T-helper 17 cell (primary cell): ENCODE data around the gene BET1. TPM values are rescaled to one million over a fixed set of nuclear protein-coding genes. Genes with fewer than 3 reads are reported as not detected.
A peak's percentile ranks its signal among the peaks of the same experiment; 100 is the strongest.

ENCODE experiments used
- ATAC-seq: fragments of 150-1000 bp; cut with Tn5 transposase; 2 replicates; pipeline ENCODE4 v1.10.0; 2021; ENCODE audit warnings: mild to moderate bottlenecking, moderate library complexity
- DNase-seq, 3 donors: peaks; one replicate each; pipeline versions ENCODE4 v3.0.0 to v3.0.0-alpha.2; 2020 to 2021
- H3K9me3 ChIP-seq: one replicate; pipeline ENCODE4 v1.7.0; 2013; ENCODE audit warnings: low read length, mild to moderate bottlenecking; ENCODE audit not compliant: control insufficient read depth, poor library complexity, severe bottlenecking
- H3K27ac Mint-ChIP-seq: one replicate; pipeline ENCODE4 v1.8.0; 2022; ENCODE audit warnings: mild to moderate bottlenecking, moderate library complexity, mixed read lengths
- H3K27me3 Mint-ChIP-seq: one replicate; pipeline ENCODE4 v1.8.0; 2022; ENCODE audit warnings: mixed read lengths
- H3K36me3 Mint-ChIP-seq: one replicate; pipeline ENCODE4 v1.8.0; 2022; ENCODE audit warnings: low read depth, mixed read lengths
- H3K4me1 Mint-ChIP-seq: one replicate; pipeline ENCODE4 v1.8.0; 2022; ENCODE audit warnings: mild to moderate bottlenecking, mixed read lengths
- H3K4me3 Mint-ChIP-seq: one replicate; pipeline ENCODE4 v1.8.0; 2022; ENCODE audit warnings: mild to moderate bottlenecking, moderate library complexity, mixed read lengths
- total RNA-seq, 4 donors: library from RNA in 2 of 4; stranded (reverse) in 2 of 4; gene quantifications; one replicate each; pipeline ENCODE4 v1.2.3 and lab custom pipeline; 2022 to 2026

BET1 gene, protein sequence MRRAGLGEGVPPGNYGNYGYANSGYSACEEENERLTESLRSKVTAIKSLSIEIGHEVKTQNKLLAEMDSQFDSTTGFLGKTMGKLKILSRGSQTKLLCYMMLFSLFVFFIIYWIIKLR
- total RNA-seq (10 to 100 TPM; 12.3 to 18.0 TPM), total RNA-seq (lab: John Stamatoyannopoulos, UW) (11.2 to 28.2 reads per million in 2 donors)

DNA sequence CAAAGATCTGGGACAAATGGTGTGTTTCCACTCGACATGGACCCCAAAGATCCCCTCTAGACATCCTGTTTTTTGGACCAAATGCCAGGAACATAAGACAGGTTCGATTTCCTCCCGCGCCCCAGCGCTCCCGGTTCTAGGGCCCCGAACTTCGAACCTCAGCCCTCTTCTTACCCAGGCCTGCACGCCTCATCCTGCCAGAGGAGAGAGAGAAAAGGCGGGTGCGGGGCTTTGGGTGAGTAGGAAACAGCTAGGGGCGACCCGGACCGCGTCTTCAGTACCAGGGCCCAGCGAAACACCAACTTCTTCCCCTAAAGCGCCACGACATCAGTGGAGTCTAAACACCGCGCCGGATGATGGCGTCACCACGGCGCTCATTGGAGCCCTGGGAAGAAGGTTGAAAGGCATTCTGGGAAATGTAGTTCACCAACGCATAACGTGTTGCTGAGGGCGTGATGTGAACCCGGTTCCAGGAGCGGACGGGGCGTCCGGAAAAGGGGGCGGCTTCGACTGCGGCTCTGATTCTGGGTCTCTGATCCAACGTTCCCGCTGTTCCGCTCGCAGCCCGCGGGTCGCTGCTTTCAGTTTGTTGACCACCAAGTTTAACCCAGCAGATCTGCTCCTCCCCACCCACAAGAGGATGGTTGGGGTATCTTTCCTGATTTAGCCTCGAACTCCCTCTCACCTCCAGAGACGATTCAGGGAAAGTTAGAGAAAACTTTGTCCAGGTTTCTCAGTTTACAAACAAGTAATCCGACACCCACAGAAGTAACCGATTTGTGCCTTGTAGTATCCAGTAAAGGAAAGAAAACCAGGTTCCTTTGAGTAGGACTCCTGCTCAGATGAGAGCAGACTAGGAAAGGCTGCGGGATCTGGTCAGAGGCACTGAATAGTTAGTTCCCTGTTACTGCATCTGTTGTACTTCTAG lies at the start of gene BET1:
TSS of gene BET1 (minus strand) at position 332 of the 928 bp plus-strand sequence. CDS start at position 193, 139 bp downstream.
- peaks cover 34% of the 10 kb centered on the region for H3K4me1 Mint-ChIP-seq
- ATAC-seq (peak; percentile 98), DNase-seq (peak; percentile 82 to 88 (median 84))
- peak within 1 kb of the TSS; percentile 99 for H3K4me3 Mint-ChIP-seq
- H3K36me3 Mint-ChIP-seq, result no peaks in the 10 kb centered on the region
- H3K27ac Mint-ChIP-seq, result peak within 1 kb of the TSS; percentile 100
- no peaks in the 10 kb centered on the region for H3K9me3 ChIP-seq
- H3K27me3 Mint-ChIP-seq, result peaks cover 10% of the 10 kb centered on the region

DNA sequence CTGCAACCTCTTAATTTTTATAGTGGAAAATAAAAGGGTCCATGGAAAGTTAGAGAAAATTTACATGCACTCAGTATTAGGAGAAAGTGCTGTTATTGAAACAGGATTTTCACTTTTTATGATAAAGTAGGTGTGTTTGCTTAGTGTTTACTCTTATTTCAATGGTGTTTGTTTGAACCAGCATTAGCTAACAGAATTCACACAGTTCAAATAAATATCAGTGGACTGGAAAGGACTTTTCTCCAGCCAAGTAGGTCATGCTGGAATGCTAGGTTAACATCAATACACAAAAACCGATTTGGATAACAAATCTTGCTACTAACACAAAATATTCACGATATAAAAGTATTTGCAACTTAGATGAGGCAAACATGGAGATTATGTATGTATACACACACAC lies 49.4 kb upstream of the BET1 start:
- ATAC-seq, result no peak
- Mint-ChIP-seq H3K4me3 (no peak overlapping the region), H3K4me1 (peaks cover 2% of the 10 kb centered on the region)

DNA sequence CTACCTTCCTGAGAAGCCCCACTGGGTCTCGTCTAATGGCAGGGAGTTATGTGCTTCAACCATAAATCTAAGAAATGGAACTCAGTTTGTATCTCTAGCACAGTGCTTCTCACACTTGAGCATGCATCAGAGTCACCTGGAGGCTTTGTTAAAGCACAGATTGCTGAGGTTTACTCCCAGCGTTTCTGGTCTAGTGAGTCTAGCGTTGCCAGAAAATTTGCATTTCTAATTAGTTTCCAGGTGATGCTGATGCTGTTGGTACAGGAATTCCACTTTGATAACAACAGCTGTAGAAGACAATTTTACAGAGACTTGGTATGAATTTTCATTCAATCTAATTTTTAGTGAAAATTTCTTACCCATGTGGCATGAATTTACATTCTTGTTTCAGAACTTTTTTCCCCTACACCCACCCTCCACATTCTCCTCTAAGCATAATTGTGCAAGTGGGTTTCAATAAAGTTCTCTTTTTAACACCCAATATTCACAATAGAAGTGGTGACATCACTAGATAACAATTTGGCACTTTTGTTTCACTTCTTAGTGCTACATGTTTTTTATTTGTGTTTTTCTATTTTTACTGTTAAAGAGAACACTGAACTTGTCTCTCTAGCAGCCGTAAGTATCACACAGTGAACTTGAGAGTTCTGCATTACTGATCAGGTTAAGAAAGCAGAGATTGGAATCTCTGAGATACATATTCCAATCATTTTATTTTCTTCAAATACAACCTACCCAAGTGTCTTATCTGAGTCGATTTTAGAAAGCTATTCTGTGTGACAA lies 48.4 kb upstream of the BET1 start:
- Mint-ChIP-seq H3K4me3 (no peak overlapping the region), H3K27me3 (peaks cover 32% of the 10 kb centered on the region), H3K4me1 (peaks cover 2% of the 10 kb centered on the region), H3K36me3 (no peaks in the 10 kb centered on the region), H3K27ac (no peak overlapping the region)
- no peaks in the 10 kb centered on the region for H3K9me3 ChIP-seq
- ATAC-seq (peak; percentile 59), DNase-seq (no peak)

More for the DNA sequence above, 49.4 kb upstream of the BET1 start:
- no peak for DNase-seq
- H3K9me3 ChIP-seq, result no peaks in the 10 kb centered on the region
- Mint-ChIP-seq H3K27ac (no peak overlapping the region), H3K36me3 (no peaks in the 10 kb centered on the region), H3K27me3 (peaks cover 24% of the 10 kb centered on the region)

DNA sequence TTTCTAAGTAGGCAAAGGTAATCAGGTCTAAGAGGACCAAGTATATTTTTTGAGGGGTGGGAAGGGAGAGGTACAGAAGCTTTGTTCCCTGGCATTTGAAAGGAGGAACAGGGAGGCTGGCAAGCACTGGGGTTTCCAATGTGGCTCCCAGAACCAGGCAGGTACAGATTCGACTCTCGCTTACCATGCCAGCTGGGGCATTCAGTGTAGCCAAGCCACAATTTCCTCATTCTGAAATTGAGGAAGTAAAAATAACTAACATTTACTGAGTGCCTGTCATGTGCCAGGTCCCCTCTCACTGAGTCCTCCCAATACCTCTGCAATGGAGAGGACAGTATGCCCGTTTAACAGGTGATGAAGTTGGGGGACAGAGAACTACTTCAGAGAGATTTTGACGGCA lies 45.9 kb upstream of the BET1 start:
- H3K4me1 Mint-ChIP-seq, result peaks cover 2% of the 10 kb centered on the region
- H3K36me3 Mint-ChIP-seq, result no peaks in the 10 kb centered on the region
- DNase-seq (no peak), ATAC-seq (peak; percentile 79)
- H3K9me3 ChIP-seq, result no peaks in the 10 kb centered on the region
- H3K27me3 Mint-ChIP-seq, result peaks cover 49% of the 10 kb centered on the region
- no peak overlapping the region for H3K27ac Mint-ChIP-seq
- no peak overlapping the region for H3K4me3 Mint-ChIP-seq

DNA sequence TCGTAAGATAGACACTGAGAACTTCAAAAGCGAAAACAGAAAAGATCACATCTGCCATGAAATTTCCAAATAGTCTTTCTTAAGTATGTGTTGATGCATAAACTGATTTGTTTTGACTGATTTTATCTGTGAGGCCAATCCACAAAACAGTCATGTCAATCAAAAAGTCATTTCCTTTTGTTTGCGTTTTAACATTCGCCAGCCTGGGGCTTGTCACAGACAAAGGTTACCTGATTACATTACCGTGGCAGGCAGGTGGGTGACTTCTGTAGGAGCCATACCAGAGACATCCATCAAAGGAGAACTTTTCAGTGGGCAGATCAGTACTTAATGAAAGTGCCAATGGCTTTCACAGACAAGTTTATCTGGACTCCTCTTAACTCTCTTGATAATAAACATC lies 45.5 kb upstream of the BET1 start:
- peaks cover 49% of the 10 kb centered on the region for H3K27me3 Mint-ChIP-seq
- H3K4me3 Mint-ChIP-seq, result no peak overlapping the region
- H3K36me3 Mint-ChIP-seq, result no peaks in the 10 kb centered on the region
- DNase-seq (no peak), ATAC-seq (peak; percentile 25)
- no peaks in the 10 kb centered on the region for H3K9me3 ChIP-seq
- H3K27ac Mint-ChIP-seq, result no peak overlapping the region
- H3K4me1 Mint-ChIP-seq, result peaks cover 2% of the 10 kb centered on the region

DNA sequence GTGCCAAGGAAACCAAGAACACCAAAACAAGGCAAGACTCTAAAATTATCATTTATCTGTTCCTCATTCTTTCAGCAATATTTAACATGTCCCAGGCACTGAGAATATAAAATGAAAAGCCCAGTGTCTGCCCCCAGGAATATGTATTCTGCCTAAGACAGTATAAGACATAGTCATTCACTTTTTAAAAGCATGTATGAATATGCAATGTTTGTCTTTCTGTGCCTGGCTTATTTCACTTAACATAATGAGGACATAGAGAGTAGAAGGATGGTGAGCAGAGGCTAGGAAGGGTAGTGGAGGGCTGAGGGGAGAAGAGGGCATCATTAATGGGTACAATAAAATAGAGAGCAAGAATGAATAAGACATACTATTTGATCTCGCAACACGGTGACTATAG lies 44.6 kb upstream of the BET1 start:
- no peaks in the 10 kb centered on the region for H3K36me3 Mint-ChIP-seq
- no peak for ATAC-seq
- no peak overlapping the region for H3K27ac Mint-ChIP-seq
- no peak for DNase-seq
- H3K27me3 Mint-ChIP-seq, result peaks cover 44% of the 10 kb centered on the region
- H3K4me1 Mint-ChIP-seq, result peaks cover 2% of the 10 kb centered on the region
- no peaks in the 10 kb centered on the region for H3K9me3 ChIP-seq
- H3K4me3 Mint-ChIP-seq, result no peak overlapping the region

DNA sequence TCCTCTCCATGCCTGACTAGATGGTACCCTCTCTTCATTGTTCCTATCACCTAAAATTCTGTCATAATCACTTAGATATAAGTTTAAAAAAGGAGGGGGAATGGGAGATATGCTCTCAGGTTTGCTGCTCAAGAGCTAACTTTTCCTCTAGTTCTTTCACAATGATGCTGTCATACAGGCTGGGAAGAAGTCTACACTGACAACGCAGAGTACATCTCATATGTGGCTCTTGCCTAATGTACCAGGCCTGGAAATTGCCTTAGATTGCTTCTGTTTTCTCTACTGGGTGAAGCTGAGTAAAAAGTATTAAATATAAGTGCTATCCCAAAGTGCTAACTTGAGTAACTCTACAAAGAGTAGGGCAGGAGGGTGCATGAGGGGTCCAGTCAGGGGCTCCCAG lies 43.8 kb upstream of the BET1 start:
- Mint-ChIP-seq H3K4me1 (peaks cover 2% of the 10 kb centered on the region), H3K27ac (no peak overlapping the region), H3K4me3 (no peak overlapping the region), H3K27me3 (peaks cover 42% of the 10 kb centered on the region), H3K36me3 (no peaks in the 10 kb centered on the region)
- H3K9me3 ChIP-seq, result no peaks in the 10 kb centered on the region
- no peak for DNase-seq
- no peak for ATAC-seq

DNA sequence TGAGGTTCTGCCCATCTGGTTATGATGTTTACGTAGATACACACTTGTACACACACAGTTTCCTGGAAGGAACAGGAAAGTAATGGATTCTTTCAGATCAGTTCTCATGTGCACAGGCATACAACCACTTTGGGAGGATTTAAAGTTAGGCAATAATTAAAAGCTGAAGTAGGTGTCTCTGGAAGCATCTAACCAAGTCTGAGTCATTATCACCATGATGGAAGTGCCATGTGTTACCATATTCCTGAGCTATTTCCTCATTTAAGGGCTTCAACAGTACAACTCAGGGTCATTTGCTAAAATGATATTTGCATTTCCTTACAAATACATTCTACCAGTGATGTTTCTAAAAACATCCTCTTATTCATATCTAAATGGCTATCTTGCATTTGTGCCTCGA lies 41.4 kb upstream of the BET1 start:
- Mint-ChIP-seq H3K4me1 (peaks cover 2% of the 10 kb centered on the region), H3K27ac (no peak overlapping the region), H3K36me3 (no peaks in the 10 kb centered on the region), H3K4me3 (no peak overlapping the region), H3K27me3 (peaks cover 44% of the 10 kb centered on the region)
- H3K9me3 ChIP-seq, result no peaks in the 10 kb centered on the region
- DNase-seq (no peak), ATAC-seq (no peak)

DNA sequence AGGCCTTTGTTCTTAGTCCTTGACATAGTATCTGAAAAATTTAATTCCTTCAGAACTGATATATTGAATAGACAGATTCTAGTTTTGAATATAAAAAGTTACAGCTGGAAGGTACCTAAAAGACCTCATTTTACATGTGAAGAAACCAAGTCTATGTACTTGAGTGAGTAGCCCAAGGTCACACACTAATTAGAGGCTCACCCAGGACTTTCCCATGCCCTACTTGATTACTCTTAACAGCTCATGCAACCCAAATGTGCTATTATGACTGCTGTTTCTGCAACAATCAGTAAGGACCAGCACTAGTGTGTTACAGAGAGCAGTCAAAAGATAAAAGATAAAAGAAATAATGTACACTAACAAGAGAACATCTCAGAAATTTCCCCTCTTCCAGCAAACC lies 40.7 kb upstream of the BET1 start:
- no peaks in the 10 kb centered on the region for H3K36me3 Mint-ChIP-seq
- DNase-seq (no peak), ATAC-seq (no peak)
- no peaks in the 10 kb centered on the region for H3K9me3 ChIP-seq
- peaks cover 2% of the 10 kb centered on the region for H3K4me1 Mint-ChIP-seq
- no peak overlapping the region for H3K4me3 Mint-ChIP-seq
- no peak overlapping the region for H3K27ac Mint-ChIP-seq
- H3K27me3 Mint-ChIP-seq, result peaks cover 46% of the 10 kb centered on the region

DNA sequence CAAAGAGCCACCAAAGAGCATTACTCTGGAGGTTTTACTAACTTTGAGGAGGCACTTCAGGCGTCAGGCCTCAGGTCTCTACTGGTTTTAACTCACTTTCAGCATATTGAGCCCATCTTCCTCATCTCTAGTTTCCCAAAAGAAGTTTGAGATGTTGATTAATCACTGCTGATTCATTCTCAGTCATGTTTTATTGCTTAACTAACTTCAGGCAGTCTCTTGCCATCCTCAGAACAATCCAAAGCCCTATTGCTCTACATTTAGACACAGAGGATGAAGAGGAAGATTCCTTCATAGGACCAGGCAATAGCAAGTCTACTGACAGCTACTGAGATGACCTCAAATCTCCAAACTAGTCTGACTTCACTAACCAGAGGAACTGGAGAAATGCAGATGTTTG lies 39.1 kb upstream of the BET1 start:
- Mint-ChIP-seq H3K4me3 (no peak overlapping the region), H3K36me3 (no peaks in the 10 kb centered on the region), H3K27me3 (peaks cover 50% of the 10 kb centered on the region), H3K27ac (no peak overlapping the region), H3K4me1 (no peaks in the 10 kb centered on the region)
- no peak for DNase-seq
- no peaks in the 10 kb centered on the region for H3K9me3 ChIP-seq
- ATAC-seq, result no peak

DNA sequence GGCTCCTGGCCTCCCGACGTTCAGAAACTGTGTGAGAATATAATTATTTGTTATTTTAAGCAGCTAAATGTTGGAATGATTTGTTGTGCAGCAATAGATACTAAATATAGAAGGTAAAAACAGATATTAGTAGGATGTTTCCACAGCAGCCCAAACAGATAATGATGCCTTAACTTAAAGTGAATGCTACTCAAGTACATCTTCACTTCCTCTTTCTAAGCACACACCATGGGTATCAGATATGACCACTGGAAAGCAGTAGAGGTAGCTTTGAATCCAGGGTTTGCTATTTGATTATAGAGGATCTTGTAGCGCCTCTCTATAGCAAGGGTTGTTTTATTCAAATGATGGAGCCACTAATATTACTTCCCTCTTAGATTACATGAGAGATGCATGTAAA lies 38.2 kb upstream of the BET1 start:
- DNase-seq, result no peak
- no peak for ATAC-seq
- Mint-ChIP-seq H3K27ac (no peak overlapping the region), H3K36me3 (no peaks in the 10 kb centered on the region), H3K4me3 (no peak overlapping the region), H3K27me3 (peaks cover 47% of the 10 kb centered on the region), H3K4me1 (no peaks in the 10 kb centered on the region)
- H3K9me3 ChIP-seq, result no peaks in the 10 kb centered on the region

DNA sequence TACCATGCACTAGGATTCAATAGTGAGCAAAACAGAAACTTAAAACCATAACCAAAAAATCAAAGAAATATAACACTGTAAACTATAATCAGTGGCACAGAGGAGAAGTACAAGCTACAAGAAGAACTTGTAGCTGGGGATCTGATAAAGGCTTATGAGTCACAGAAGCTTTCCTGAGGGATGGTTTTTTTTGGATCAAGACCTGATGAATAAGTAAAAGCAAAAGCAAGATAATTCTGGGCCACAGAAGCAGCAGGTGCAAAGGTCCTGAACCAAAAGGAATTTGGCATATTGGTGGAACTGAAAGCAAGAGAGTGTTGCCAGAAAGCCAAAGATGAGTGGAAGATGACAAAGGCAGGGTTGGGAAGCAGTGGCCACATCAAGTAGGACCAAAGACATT lies 37.4 kb upstream of the BET1 start:
- Mint-ChIP-seq H3K4me1 (no peaks in the 10 kb centered on the region), H3K27ac (no peak overlapping the region), H3K36me3 (no peaks in the 10 kb centered on the region), H3K27me3 (peaks cover 43% of the 10 kb centered on the region), H3K4me3 (no peak overlapping the region)
- H3K9me3 ChIP-seq, result no peaks in the 10 kb centered on the region
- DNase-seq, result no peak
- ATAC-seq, result no peak

DNA sequence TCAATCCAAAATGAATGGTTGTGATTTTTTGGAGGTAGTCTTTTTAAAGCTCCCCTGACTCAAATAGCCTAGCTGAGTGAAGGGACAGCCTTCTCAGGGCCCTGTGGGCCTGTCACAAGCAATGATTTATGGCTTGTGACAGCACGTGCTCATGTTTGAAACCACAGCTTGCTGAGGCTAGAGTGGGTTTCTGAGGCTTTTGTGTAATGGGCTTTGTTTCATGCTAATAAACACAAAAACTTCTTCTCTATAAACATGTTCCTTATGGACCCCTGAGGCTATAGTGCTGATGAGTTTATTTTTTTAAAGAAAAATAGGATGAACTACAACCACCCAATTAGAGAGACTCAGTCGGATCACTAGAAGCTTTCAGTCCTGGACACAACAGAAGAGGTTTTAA lies 36.1 kb upstream of the BET1 start:
- Mint-ChIP-seq H3K27me3 (peaks cover 34% of the 10 kb centered on the region), H3K4me1 (no peaks in the 10 kb centered on the region), H3K27ac (no peak overlapping the region), H3K4me3 (no peak overlapping the region), H3K36me3 (no peaks in the 10 kb centered on the region)
- no peak for ATAC-seq
- no peak for DNase-seq
- H3K9me3 ChIP-seq, result no peaks in the 10 kb centered on the region
